Endothelial cell of umbilical vein (primary cell): Measurements from ENCODE around the gene C6orf132. TPM values are rescaled to one million over a fixed set of nuclear protein-coding genes. Genes with fewer than 3 reads are reported as not detected.

Experiments
- BruUV-seq: library from RNA; stranded (reverse); fragments of 400-500 nt; replicated peaks from 2 replicates; lab custom pipeline; 2021; lab: Mats Ljungman, UMichigan
- CTCF ChIA-PET: fragments of 300-600, 350-600 bp; sonication (Branson Sonifier 250); formaldehyde crosslinking; loops from one replicate; lab custom pipeline; 2021; ENCODE audit warnings: antibody characterized with exemption, inconsistent platforms; lab: Charles Lee
- POLR2A ChIA-PET: fragments of 300-600, 350-600 bp; sonication (Branson Sonifier 250); formaldehyde crosslinking; loops from one replicate; lab custom pipeline; 2021; ENCODE audit warnings: antibody characterized with exemption, inconsistent platforms; lab: Charles Lee
- DNase-seq: peaks from one replicate; pipeline ENCODE4 v3.0.0-alpha.2; 2011; ENCODE audit warnings: low read depth, low spot score
- FAIRE-seq: peaks from 2 replicates; lab custom pipeline; 2011; peaks lifted over from hg19 to GRCh38; lab: Jason Lieb, UNC
- H2AFZ ChIP-seq: 2 replicates; pipeline ENCODE4 v1.6.0; 2012; ENCODE audit warnings: low read depth, low read length, control low read depth, inconsistent platforms
- H3K27ac ChIP-seq: 2 replicates; pipeline ENCODE4 v1.5.1; 2011; ENCODE audit warnings: low read depth, mild to moderate bottlenecking, control low read depth, low read length, moderate library complexity; ENCODE audit not compliant: insufficient read depth
- H3K27me3 ChIP-seq, 2 experiments: 2 replicates each; pipeline versions ENCODE4 v1.6.0 to v1.6.1; 2011; ENCODE audit warnings: low read length in 2 of 2, mixed read lengths in 1 of 2; ENCODE audit not compliant: control insufficient read depth in 2 of 2, insufficient read depth in 2 of 2
- H3K36me3 ChIP-seq, 2 experiments: 2 replicates in 1 of 2; 3 replicates in 1 of 2; pipeline ENCODE4 v1.5.1; 2011; ENCODE audit warnings: low read length in 2 of 2, mild to moderate bottlenecking in 1 of 2, moderate library complexity in 1 of 2; ENCODE audit not compliant: control insufficient read depth in 2 of 2, insufficient read depth in 2 of 2; ENCODE audit errors: extremely low read depth in 1 of 2
- H3K4me1 ChIP-seq: 3 replicates; pipeline ENCODE4 v1.5.1; 2011; ENCODE audit warnings: mild to moderate bottlenecking, low read length; ENCODE audit not compliant: control insufficient read depth, insufficient read depth; ENCODE audit errors: extremely low read depth
- H3K4me2 ChIP-seq: 2 replicates; pipeline ENCODE4 v1.6.1; 2011; ENCODE audit warnings: low read length, control low read depth, mixed read lengths; ENCODE audit not compliant: insufficient read depth
- H3K4me3 ChIP-seq, 3 experiments: fragments of 200-600 bp in 1 of 3; sonication (generic), shearing (Covaris generic) in 1 of 3; replicated peaks in 1 of 3; 2 replicates each; pipeline ENCODE4 v1.5.1; 2011 to 2016; ENCODE audit warnings: control low read depth in 3 of 3, low read length in 3 of 3, mild to moderate bottlenecking in 2 of 3, inconsistent platforms in 1 of 3, low read depth in 1 of 3, moderate library complexity in 1 of 3; ENCODE audit not compliant: insufficient read depth in 1 of 3
- H3K79me2 ChIP-seq: 2 replicates; pipeline ENCODE4 v1.6.0; 2012; ENCODE audit warnings: low read length, inconsistent platforms; ENCODE audit not compliant: control insufficient read depth, insufficient read depth
- H3K9ac ChIP-seq: replicated peaks from 2 replicates; pipeline ENCODE3; 2011; ENCODE audit warnings: low read length, control low read depth; ENCODE audit not compliant: insufficient read depth; ENCODE audit errors: extremely low read depth
- H3K9me1 ChIP-seq: replicated peaks from 3 replicates; pipeline ENCODE4 v1.6.0; 2011; ENCODE audit warnings: mild to moderate bottlenecking, low read length; ENCODE audit not compliant: control insufficient read depth, insufficient read depth; ENCODE audit errors: extremely low read depth
- H3K9me3 ChIP-seq: replicated peaks from 2 replicates; pipeline ENCODE4 v1.5.1; 2012; ENCODE audit warnings: low read length, inconsistent platforms; ENCODE audit not compliant: control insufficient read depth, insufficient read depth
- H4K20me1 ChIP-seq: replicated peaks from 2 replicates; pipeline ENCODE3; 2011; ENCODE audit warnings: mild to moderate bottlenecking, low read length; ENCODE audit not compliant: control insufficient read depth, insufficient read depth; ENCODE audit errors: extremely low read depth
- CTCF ChIP-seq, 2 donors: IDR thresholded peaks; 1 replicate in 1 of 2; 2 replicates in 1 of 2; pipeline ENCODE4 v1.5.1; 2011; ENCODE audit warnings: low read length in 2 of 2, mild to moderate bottlenecking in 2 of 2, moderate library complexity in 2 of 2, control low read depth in 1 of 2, inconsistent platforms in 1 of 2, low read depth in 1 of 2; ENCODE audit not compliant: insufficient read depth in 1 of 2; ENCODE audit errors: extremely low read depth in 1 of 2
- EZH2 ChIP-seq: IDR thresholded peaks from 2 replicates; pipeline ENCODE4 v1.6.1; 2012; ENCODE audit warnings: borderline replicate concordance, low read depth, mild to moderate bottlenecking, moderate library complexity, low read length, inconsistent platforms; ENCODE audit not compliant: severe bottlenecking
- FOS ChIP-seq: IDR thresholded peaks from 2 replicates; pipeline ENCODE4 v1.6.1; 2011; ENCODE audit warnings: mild to moderate bottlenecking, low read length, moderate library complexity, borderline replicate concordance; ENCODE audit not compliant: insufficient read depth
- GATA2 ChIP-seq: IDR thresholded peaks from 2 replicates; pipeline ENCODE4 v1.7.0; 2011; ENCODE audit warnings: low read depth, mild to moderate bottlenecking, moderate library complexity, mixed read lengths, low read length; ENCODE audit not compliant: insufficient read length, insufficient read depth
- JUN ChIP-seq: IDR thresholded peaks from 2 replicates; pipeline ENCODE4 v1.6.1; 2011; ENCODE audit warnings: borderline replicate concordance, low read depth; ENCODE audit not compliant: insufficient read length, insufficient read depth
- MAX ChIP-seq: IDR thresholded peaks from 2 replicates; pipeline ENCODE4 v1.6.1; 2011; ENCODE audit not compliant: insufficient read depth, insufficient read length
- MYC ChIP-seq: IDR thresholded peaks from one replicate; pipeline ENCODE4 v1.6.1; 2011; ENCODE audit warnings: mild to moderate bottlenecking, low read depth, low read length
- POLR2A ChIP-seq: IDR thresholded peaks from 2 replicates; pipeline ENCODE4 v1.6.1; 2012; ENCODE audit warnings: low read depth, mild to moderate bottlenecking, control low read depth, low read length
- POLR2AphosphoS5 ChIP-seq: IDR thresholded peaks from 2 replicates; pipeline ENCODE4 v1.6.1; 2012; ENCODE audit warnings: low read depth, mild to moderate bottlenecking, control low read depth, low read length, moderate library complexity; ENCODE audit not compliant: insufficient read depth
- dilution Hi-C: fragments of 300-500 bp; cut with MboI; formaldehyde crosslinking; loops from one replicate; pipeline ENCODE4 v1.15.0; 2019; ENCODE audit warnings: low sequenced_read_pairs; ENCODE audit not compliant: extremely low pct_ligation_motif_present
- intact Hi-C: fragments of 100-400 bp; cut with micrococcal nuclease; formaldehyde crosslinking; loops from one replicate; pipeline ENCODE4 v1.10.0; 2022
- polyA plus RNA-seq, 4 experiments: library from polyadenylated mRNA; depleted of rRNA in 3 of 4; stranded (reverse) in 3 of 4; unstranded in 1 of 4; fragments of >200 nt; gene quantifications; 2 replicates each; pipeline versions ENCODE4 v1.2.1 to v1.2.3, GENCODE V29; 2011 to 2012; ENCODE audit warnings: missing spikeins in 1 of 4
- total RNA-seq: library from RNA; stranded (reverse); gene quantifications from 2 replicates; pipeline ENCODE4 v1.2.3, GENCODE V29; 2021

The C6orf132 gene
- total and polyA plus RNA-seq, 2 donors (not counting 3 experiments of a cell fraction or from before 2014, with no cell fraction given) = 0.15 to 0.71 TPM

GRCh38 chr6:42090819-42091717 lies 51.4 kb downstream of the C6orf132 start:
- no peak for TF ChIP-seq CTCF (IDR thresholded peaks at IDR 0.05; ENCODE audit: extremely low read depth in 1 of 2, insufficient read depth in 1 of 2, low read depth in 1 of 2, low read length in 2 of 2)
- no peak for TF ChIP-seq FOS
- TF ChIP-seq POLR2AphosphoS5 = no peak
- no peak for TF ChIP-seq MYC
- no peak for TF ChIP-seq POLR2A
- TF ChIP-seq MAX = no peak
- TF ChIP-seq JUN = no peak
- TF ChIP-seq GATA2 = no peak
- TF ChIP-seq EZH2 = no peak
- FAIRE-seq (no peak), DNase-seq (no peak)
- H3K79me2 ChIP-seq = no peaks in the 10 kb centered on the region
- H3K9ac ChIP-seq = no peak overlapping the region
- H3K4me1 ChIP-seq = peaks cover 2% of the 10 kb centered on the region
- no peak overlapping the region for H3K27ac ChIP-seq
- BruUV-seq = no TSS peak
- H3K9me3 ChIP-seq = no peaks in the 10 kb centered on the region
- H3K4me3 ChIP-seq = no peak overlapping the region
- no peaks in the 10 kb centered on the region for H3K36me3 ChIP-seq
- dilution Hi-C loops = no loop called here
- ChIA-PET POLR2A (no interaction called here), CTCF (interaction anchor here (1.6 to 5.9 kb wide), 3 partner anchors 13 to 456 kb away, joined by 4 to 35 read pairs (median 7); no protein-coding TSS in a partner anchor)
- peaks cover 0 to 2% of the 10 kb centered on the region in 2 experiments for H3K27me3 ChIP-seq
- no peaks in the 10 kb centered on the region for H3K9me1 ChIP-seq
- intact Hi-C loops = no loop called here
- H4K20me1 ChIP-seq = no peaks in the 10 kb centered on the region
- no peak overlapping the region for H2AFZ ChIP-seq
- no peak overlapping the region for H3K4me2 ChIP-seq
